Memory B cell (primary cell): ENCODE data around the gene ZNF445.
"Not testable (repeated sequence)": the region's sequence is repeated elsewhere in the genome, so short reads cannot be mapped to it uniquely, and the experiment has no call there.

Source experiments
- ATAC-seq: fragments of 150-1000 bp; cut with Tn5 transposase; 2 replicates; pipeline ENCODE4 v1.10.0; 2021; ENCODE audit warnings: low read depth, mild to moderate bottlenecking, moderate library complexity
- DNase-seq, 2 donors: peaks; one replicate each; pipeline ENCODE4 v3.0.0; 2022; ENCODE audit warnings: low spot score in 2 of 2
- H3K27ac Mint-ChIP-seq: one replicate; pipeline ENCODE4 v1.8.0; 2022; ENCODE audit warnings: mild to moderate bottlenecking, moderate library complexity, mixed read lengths
- H3K27me3 Mint-ChIP-seq: one replicate; pipeline ENCODE4 v1.8.0; 2022; ENCODE audit warnings: mixed read lengths
- H3K36me3 Mint-ChIP-seq: one replicate; pipeline ENCODE4 v1.8.0; 2022; ENCODE audit warnings: mild to moderate bottlenecking, mixed read lengths
- H3K4me1 Mint-ChIP-seq: one replicate; pipeline ENCODE4 v1.8.0; 2022; ENCODE audit warnings: mixed read lengths
- H3K4me3 Mint-ChIP-seq: one replicate; pipeline ENCODE4 v1.8.0; 2022; ENCODE audit warnings: mild to moderate bottlenecking, moderate library complexity, mixed read lengths
- H3K9me3 Mint-ChIP-seq: one replicate; pipeline ENCODE4 v1.8.0; 2022; ENCODE audit warnings: mixed read lengths

The ZNF445 gene

DNA sequence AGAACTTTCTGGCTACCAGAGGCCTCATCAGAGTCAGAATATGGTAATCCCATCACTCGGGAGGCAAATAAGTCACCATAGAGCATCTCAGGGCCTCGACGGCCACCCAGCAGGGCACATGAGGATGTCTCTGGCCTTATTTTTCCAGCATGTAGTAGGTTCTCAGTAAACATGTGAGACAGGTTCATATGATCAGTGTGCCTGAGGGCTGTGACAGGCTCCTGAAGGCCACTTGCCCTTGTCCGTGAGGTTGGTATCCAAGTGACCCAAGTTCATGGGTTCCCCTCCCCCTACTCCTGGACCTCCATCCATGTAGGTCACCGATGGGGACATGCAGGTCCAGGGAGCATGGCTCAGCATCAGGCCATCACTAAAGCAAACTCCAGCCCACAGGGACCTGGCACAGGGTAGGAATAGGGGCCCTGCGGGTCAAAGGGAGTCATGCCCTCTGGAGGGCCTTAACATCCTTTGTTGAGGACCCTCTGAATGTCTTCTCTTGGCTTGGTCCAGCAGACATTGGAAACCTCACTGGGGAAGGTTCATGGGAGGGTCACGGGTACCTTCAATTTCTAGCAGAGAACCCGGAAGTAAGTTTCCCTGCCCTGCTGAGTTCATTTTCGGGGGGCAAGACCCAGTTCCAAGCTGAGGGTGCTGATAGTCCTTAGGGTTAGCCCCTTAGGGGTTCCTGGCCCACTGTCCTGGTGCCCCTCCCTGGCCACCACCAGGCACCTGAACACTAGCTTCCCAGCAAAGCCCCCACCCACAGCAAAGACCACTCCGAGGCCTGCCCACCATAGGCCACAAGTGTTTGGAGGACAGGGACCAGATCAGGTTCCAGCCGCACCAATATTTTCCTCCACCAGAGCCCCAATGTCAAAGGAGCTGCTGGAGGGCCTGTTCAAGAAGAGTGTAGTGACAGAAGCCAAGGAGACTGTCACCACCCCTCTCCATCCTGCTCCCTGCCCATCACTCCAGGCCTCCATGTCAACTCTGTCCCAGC is 61.1 kb downstream of the ZNF445 start:
- H3K27me3 Mint-ChIP-seq, result peaks cover 3% of the 10 kb centered on the region

DNA sequence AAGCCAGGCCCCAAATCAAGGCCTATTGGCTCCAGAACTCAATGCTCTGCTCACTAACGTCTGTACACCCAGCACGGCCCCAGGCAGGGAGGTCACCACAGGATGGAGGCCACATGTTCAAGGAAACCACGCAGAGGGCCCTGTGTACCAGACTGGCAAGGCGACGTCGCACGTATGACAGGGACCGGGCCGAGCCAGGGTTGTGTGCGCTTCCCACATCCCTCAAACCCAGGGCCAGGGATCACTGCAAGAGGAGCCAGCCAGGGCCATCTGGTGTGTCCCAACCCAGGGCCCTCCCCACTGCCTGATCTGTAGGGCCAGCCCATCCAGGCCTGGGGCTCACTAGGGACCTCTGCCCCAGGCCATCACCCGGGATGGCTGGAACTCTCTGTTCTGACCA is 62.0 kb downstream of the ZNF445 start:
- H3K27ac Mint-ChIP-seq, result no peak overlapping the region
- ATAC-seq, result no peak
- H3K36me3 Mint-ChIP-seq, result peaks cover 3% of the 10 kb centered on the region
- no peaks in the 10 kb centered on the region for H3K4me1 Mint-ChIP-seq
- H3K9me3 Mint-ChIP-seq, result peaks cover 1% of the 10 kb centered on the region
- DNase-seq, result no peak
- no peaks in the 10 kb centered on the region for H3K27me3 Mint-ChIP-seq
- no peak overlapping the region for H3K4me3 Mint-ChIP-seq

More for the DNA sequence above, 61.1 kb downstream of the ZNF445 start:
- H3K4me3 Mint-ChIP-seq, result no peak overlapping the region
- no peak for ATAC-seq
- H3K36me3 Mint-ChIP-seq, result peaks cover 3% of the 10 kb centered on the region
- H3K27ac Mint-ChIP-seq, result no peak overlapping the region
- peaks cover 1% of the 10 kb centered on the region for H3K9me3 Mint-ChIP-seq
- no peaks in the 10 kb centered on the region for H3K4me1 Mint-ChIP-seq
- no peak for DNase-seq

DNA sequence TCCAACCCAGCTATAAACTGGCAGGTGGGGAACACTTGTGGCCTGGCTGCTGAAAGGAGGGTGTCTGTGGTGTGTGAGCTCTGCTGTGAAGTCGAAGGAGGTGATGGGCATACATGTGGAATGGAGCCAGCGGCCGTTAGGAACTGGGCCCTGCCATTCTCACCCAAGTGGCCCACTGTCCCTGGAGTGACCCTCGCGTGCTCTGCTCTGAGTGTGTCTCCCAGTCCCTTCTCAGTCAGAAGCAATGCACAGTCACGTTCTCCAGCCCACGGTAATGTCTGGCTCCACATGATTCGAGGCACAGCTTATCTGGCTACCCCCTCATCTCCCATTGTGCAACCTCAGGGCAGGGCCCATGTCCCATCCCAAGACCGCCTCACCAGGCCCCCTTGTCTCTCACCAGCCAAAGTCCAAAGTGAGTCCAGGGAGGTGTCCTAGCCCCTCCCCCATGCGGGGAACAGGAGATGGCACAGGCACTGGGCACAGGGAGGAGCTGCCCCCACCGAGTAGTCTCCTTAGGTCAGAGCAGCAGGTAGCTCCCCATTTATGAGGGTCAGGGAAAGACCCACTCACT is 62.9 kb downstream of the ZNF445 start:
- Mint-ChIP-seq H3K27me3 (no peaks in the 10 kb centered on the region), H3K4me1 (no peaks in the 10 kb centered on the region), H3K4me3 (no peak overlapping the region), H3K9me3 (peaks cover 1% of the 10 kb centered on the region), H3K36me3 (peaks cover 3% of the 10 kb centered on the region), H3K27ac (no peak overlapping the region)
- ATAC-seq (no peak), DNase-seq (no peak)

DNA sequence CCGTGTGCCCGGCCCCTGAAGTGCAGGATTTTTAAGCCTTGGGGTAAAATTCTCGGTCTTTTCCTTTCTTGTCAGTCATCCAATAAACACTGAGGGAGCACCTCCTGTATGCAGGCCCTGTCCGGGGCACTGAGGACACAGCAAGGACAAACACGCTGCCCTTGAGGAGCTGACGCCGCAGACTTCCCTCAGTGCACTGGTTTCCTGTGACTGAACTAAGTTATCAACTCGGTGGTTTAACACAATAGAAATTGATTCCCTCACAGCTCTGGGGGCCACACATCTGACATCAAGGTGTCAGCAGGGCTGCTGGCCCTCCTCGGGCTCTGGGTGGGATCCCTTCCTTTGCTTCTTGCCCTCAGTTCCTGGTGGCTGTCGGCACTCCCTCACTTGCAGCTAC is 65.1 kb downstream of the ZNF445 start:
- no peak overlapping the region for H3K27ac Mint-ChIP-seq
- H3K4me1 Mint-ChIP-seq, result no peaks in the 10 kb centered on the region
- H3K4me3 Mint-ChIP-seq, result no peak overlapping the region
- no peaks in the 10 kb centered on the region for H3K9me3 Mint-ChIP-seq
- no peak for DNase-seq
- no peaks in the 10 kb centered on the region for H3K36me3 Mint-ChIP-seq
- H3K27me3 Mint-ChIP-seq, result no peaks in the 10 kb centered on the region
- no peak for ATAC-seq

DNA sequence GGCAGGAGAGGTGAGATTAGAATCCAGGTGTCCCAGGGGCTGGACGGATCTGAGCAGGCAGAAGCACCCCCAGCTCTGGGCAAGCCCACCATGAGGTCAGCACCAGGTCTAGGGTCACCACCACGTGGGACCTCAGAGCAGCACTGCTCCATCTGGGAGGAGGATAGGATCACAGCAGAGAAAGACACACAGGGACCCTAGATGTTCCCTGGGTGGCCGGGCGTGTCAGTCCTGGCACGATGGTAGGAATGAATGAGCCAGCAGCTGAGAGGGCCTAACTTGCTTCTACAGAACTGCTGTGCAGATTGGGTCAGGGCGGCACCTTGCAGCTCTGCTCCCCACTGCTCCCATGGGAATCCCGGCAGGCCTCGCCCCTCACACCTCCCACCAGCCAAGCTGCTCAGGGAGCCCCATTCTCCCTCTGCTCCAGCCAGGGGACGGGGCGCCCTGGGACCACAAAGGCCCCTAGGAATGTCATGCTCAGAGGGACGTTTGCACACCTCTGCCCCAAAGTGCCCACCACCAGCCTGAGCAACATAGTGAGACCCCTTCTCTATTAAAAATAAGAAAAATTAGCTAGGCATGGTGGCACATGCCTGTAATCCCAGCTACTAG is 66.3 kb downstream of the ZNF445 start:
- H3K4me3 Mint-ChIP-seq, result no peak overlapping the region

DNA sequence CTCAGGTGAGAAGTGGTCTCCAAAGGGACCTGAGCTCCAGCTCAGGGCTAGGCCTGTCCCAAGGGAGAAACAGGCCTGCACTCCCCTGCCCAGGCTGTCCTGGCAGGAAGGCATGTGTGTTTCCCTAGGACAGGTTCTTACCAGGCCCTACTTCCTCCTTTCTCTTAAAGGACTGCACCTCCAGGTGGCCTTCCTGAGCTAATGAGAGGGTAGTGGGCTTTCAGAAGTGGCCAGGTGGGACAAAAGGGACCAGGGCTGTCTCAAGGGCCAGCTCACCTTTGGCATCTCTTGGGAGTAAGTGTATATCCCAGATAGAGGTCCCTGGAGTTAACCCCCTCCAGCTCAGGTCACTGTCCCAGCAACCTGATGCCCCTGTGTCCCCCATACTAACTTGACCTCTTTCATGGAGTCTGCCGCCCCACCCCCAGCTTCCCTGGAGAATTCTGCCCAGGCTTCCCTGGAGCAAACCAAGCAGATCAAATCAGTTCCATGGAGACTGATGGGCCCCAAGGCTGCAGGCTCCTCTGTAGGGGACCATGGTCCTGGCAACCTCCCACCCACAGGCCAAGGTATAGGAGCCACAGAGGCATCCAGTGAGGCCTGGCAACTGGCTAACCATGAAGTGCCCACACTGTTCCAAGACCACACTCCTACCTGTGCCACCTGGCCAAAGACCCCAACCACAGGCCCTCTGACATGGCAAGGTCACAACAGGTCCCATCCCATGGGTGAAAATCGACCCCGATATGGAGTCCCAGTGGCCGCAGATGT is 67.6 kb downstream of the ZNF445 start:
- no peaks in the 10 kb centered on the region for H3K36me3 Mint-ChIP-seq
- no peaks in the 10 kb centered on the region for H3K4me1 Mint-ChIP-seq
- no peak for ATAC-seq
- no peak overlapping the region for H3K27ac Mint-ChIP-seq
- H3K9me3 Mint-ChIP-seq, result no peaks in the 10 kb centered on the region
- no peaks in the 10 kb centered on the region for H3K27me3 Mint-ChIP-seq
- no peak overlapping the region for H3K4me3 Mint-ChIP-seq
- no peak for DNase-seq

More for the DNA sequence above, 66.3 kb downstream of the ZNF445 start:
- Mint-ChIP-seq H3K4me1 (no peaks in the 10 kb centered on the region), H3K27me3 (no peaks in the 10 kb centered on the region), H3K27ac (no peak overlapping the region), H3K36me3 (no peaks in the 10 kb centered on the region), H3K9me3 (no peaks in the 10 kb centered on the region)
- ATAC-seq (no peak), DNase-seq (no peak)

DNA sequence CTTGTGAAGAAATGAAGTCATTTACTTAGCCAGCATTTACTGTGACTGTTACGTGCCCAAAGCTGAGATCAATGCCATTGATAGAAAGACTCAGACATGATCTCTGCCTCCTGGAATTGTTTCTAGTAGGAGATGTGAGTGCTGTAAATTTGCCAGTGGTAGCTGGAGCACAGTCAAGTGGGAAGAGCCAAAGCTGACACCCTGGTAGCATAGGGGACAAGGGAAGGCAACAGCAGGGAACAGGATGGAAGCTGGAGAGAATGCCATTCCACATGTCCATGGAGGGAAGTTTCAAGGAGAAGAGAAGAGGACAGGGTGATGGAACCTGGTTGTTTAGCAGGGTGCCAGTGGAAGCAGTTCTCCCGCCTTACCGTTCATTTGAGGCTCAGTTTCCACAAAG is 74.9 kb downstream of the ZNF445 start:
- ATAC-seq, result no peak
- Mint-ChIP-seq H3K36me3 (peaks cover 14% of the 10 kb centered on the region), H3K27ac (no peak overlapping the region), H3K27me3 (no peaks in the 10 kb centered on the region), H3K9me3 (no peaks in the 10 kb centered on the region), H3K4me1 (no peaks in the 10 kb centered on the region), H3K4me3 (no peak overlapping the region)
- DNase-seq, result no peak

DNA sequence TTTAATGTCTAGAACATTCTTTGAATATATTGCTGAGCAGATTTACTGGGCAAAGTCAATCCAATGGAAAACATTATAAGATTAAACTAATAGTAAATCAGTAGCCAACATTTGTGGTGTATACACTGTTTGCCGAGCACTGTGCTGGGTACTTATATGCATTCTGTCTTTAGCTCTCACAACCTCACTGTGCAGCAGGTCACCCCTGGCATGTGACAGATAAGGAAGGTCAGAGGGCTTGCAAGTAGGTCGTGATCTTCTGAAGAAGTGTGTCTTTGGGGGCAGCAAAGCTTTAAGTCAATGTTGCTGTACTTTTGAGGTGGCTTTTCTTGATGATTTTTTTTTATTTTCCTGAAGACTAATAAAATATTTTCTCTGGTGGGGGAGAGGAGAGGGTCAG is 76.7 kb downstream of the ZNF445 start:
- DNase-seq (no peak), ATAC-seq (no peak)
- H3K27me3 Mint-ChIP-seq, result no peaks in the 10 kb centered on the region
- no peaks in the 10 kb centered on the region for H3K4me1 Mint-ChIP-seq
- no peaks in the 10 kb centered on the region for H3K9me3 Mint-ChIP-seq
- no peak overlapping the region for H3K4me3 Mint-ChIP-seq
- no peak overlapping the region for H3K27ac Mint-ChIP-seq
- H3K36me3 Mint-ChIP-seq, result peaks cover 14% of the 10 kb centered on the region

DNA sequence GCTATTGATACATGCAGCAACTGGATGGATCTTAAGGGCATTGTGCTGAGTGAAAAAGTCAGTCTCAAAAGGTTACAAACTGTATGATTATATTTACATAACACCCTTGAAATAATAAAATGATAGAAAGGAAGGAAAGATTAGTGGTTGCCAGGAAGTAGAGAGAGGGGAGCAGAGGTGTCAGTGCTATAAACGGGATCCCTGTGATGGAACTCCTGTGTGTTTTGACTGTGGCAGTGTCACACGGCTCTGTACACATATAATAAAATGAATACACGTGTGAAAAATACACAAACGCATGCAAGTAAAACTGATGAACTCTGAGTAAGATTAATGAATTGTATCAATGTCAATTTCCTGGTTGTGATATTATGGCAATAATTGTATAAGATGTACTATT is 78.6 kb downstream of the ZNF445 start:
- no peaks in the 10 kb centered on the region for H3K9me3 Mint-ChIP-seq
- no peaks in the 10 kb centered on the region for H3K27me3 Mint-ChIP-seq
- no peak overlapping the region for H3K4me3 Mint-ChIP-seq
- no peaks in the 10 kb centered on the region for H3K4me1 Mint-ChIP-seq
- H3K36me3 Mint-ChIP-seq, result peaks cover 10% of the 10 kb centered on the region
- DNase-seq, result no peak
- no peak overlapping the region for H3K27ac Mint-ChIP-seq
- ATAC-seq, result no peak

DNA sequence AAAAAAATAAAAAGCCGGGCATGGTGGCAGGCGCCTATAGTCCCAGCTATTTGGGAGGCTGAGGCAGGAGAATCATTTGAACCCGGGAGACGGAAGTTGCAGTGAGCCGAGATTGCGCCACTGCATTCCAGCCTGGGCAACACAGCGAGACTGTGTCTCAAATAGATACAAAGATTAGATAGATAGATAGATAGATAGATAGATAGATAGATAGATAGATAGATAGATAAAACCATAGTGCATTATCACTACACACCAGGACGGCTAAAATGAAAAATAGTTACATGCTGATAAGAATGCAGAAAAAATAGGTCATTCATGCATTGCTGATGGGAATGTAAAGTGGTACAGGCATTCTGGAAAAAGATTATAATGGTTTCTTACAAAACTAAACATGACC is 79.2 kb downstream of the ZNF445 start:
- not testable (repeated sequence) for H3K9me3 Mint-ChIP-seq, H3K4me1 Mint-ChIP-seq, DNase-seq, H3K27me3 Mint-ChIP-seq, H3K27ac Mint-ChIP-seq, H3K4me3 Mint-ChIP-seq, ATAC-seq
- H3K36me3 Mint-ChIP-seq, result peaks cover 10% of the 10 kb centered on the region

DNA sequence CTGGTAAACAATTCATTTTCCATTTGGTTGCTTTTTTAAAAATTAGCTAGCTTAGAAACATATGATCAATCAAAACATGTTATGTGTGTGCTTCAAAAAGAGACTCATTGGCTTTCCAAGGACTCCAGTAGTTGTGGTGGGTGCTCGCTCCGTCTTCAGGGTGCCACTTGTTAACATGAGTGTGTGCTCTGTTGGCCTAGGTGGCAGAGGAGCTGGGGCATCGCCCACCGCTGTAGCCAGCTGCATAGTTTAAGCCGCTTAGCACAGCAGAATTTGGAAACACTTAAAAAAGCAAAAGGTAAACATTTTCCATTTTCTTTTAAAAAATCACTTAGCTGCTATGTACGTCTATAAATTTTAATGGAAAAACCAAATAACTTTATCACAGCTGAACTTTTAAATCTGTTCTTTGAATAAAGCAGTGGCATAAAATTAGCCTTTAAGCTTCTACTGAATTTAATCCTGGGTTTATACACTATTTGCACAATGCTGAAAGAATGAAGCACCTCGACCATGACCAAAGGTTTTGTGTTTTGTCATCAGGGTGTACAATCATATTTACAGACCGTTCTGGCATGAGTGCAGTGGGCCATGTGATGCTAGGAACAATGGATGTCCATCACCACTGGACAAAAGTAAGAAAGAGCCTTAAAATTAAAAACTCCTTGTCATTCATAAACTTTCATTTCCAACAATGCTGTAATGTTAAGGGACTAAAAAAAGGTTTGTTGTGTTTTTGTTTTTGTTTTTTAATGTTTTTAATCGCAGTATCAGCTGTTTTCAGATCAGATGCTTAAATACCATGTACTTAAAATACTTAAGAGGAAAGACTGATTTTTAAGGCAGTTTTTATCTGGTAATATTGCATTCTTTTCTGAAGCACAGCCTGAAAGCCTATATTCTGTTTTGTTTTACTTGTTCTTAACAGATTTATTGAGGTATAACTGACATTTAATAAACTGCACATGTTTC is 81.0 kb downstream of the ZNF445 start:
- Mint-ChIP-seq H3K27me3 (no peaks in the 10 kb centered on the region), H3K4me1 (no peaks in the 10 kb centered on the region), H3K27ac (no peak overlapping the region), H3K9me3 (peaks cover 2% of the 10 kb centered on the region), H3K36me3 (peaks cover 10% of the 10 kb centered on the region), H3K4me3 (no peak overlapping the region)
- ATAC-seq (no peak), DNase-seq (no peak)

DNA sequence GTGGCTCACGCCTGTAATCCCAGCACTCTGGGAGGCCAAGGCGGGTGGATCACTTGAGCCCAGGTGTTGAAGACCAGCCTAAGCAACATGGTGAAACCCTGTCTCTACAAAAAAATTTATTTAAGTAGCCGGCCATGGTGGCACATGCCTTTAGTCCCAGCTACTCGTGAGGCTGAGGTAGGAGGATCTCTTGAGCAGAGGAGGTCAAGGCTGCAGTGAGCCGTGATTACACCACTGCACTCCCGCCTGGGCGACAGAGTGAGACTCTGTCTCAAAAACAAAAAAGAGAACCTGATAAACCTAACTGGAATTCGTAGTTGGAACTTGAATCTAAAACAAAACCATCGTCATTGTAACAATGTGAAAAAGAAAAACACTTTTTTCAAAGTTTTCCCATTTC is 81.8 kb downstream of the ZNF445 start:
- H3K27me3 Mint-ChIP-seq, result no peaks in the 10 kb centered on the region
- peaks cover 2% of the 10 kb centered on the region for H3K9me3 Mint-ChIP-seq
- DNase-seq (no peak), ATAC-seq (no peak)
- no peaks in the 10 kb centered on the region for H3K4me1 Mint-ChIP-seq
- H3K36me3 Mint-ChIP-seq, result peaks cover 6% of the 10 kb centered on the region
- H3K27ac Mint-ChIP-seq, result no peak overlapping the region
- no peak overlapping the region for H3K4me3 Mint-ChIP-seq

DNA sequence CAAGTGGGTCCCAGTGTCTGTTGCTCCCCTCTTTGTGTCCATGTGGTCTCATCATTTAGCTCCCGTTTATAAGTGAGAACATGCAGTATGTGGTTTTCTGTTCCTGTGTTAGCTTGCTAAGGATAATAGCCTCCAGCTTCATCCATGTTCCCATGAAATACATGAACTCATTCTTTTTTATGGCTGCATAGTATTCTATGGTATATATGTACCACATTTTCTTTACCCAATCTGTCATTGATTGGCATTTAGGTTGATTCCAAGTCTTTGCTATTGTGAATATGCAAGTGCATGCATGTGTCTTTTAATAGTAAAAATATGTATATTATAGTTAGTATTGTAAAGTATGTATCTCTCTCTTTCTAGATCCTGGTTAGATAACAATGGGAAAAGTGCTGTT is 85.0 kb downstream of the ZNF445 start:
- Mint-ChIP-seq H3K27ac (no peak overlapping the region), H3K27me3 (no peaks in the 10 kb centered on the region), H3K4me3 (no peak overlapping the region), H3K9me3 (peaks cover 4% of the 10 kb centered on the region), H3K4me1 (no peaks in the 10 kb centered on the region), H3K36me3 (peaks cover 5% of the 10 kb centered on the region)
- no peak for ATAC-seq
- DNase-seq, result no peak
